Inferior parietal cortex (tissue), 1 donor: ENCODE measurements around the gene MAP3K5.

Experiments
- DNase-seq: peaks from one replicate; pipeline ENCODE4 v3.0.0-alpha.2; 2016; ENCODE audit errors: extremely low spot score

MAP3K5 gene

GRCh38 chr6:136544326-136544725 lies 248.0 kb downstream of the MAP3K5 start:
- no peak for DNase-seq

DNA sequence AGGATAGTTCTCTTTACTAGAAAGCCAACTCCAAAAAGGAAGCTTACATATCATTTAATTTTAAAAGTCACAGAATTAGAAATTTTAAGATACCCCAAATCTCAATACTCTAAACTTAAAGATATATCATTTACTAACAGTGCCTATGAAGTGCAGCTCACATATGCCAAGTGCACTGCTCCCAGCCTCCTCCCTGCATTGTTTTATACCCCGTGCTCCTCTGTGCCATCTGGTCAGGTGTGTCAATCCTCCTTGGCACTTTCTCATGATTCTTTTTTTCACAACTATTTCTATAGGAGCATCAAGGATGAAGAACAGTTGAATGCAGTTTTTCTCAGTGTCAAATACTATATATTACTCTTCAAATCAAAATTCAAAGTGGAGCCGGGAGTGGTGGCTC lies 250.9 kb downstream of the MAP3K5 start:
- no peak for DNase-seq

DNA sequence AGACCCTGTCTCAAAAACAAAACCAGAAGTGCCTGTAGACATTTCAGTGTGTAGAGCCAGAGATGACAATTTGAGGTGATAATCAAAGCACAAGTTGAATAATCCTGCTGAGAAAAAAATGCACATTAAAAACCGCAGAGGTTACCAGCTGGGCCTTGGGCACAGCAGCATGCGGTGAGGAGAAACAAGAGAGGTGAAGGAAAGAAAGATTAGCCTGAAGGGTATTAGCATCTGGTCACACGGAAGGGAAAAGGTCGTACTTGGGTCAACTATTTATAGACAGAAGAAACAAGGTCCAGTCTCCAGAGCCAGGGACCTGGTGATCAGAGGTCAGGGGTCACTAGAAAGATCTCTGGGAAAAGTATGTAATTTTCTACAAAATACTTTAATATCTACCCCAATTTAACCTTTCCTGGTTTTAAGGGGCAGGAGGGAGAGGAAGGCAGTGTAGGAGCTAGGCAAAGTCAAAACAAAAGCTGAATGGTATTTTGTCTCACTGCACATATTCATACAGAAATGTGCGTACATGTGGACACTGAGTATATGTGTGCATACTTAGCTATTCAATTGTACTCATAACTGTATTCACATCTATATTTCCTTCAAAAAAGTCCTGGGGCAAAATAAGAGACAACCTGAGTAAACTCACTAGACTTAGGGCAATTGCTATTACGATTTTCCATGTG lies 252.2 kb downstream of the MAP3K5 start:
- DNase-seq, result no peak

DNA sequence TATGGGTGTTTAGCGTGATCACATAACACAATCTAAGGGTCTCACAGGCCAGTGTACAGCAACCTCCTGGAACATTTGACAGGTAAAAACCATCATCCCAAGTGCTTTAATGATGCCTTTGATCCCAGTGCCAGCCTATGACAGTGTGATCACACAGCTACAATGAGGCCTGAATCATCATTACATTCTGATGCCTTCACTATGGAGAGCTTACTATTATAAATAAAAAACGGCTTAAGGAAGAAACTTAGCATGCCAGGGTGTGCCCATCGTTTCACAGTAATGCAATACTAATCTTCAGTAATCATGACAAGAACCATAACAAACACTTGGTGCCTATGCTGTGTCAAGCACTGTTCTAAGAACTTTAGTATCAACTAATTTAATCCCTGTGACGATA lies 253.4 kb downstream of the MAP3K5 start:
- DNase-seq, result no peak

- no peak for DNase-seq
These were observed 256.2 kb downstream of the MAP3K5 start for GRCh38 chr6:136535880-136536650.

GRCh38 chr6:136535017-136535765 lies 257.1 kb downstream of the MAP3K5 start:
- DNase-seq, result no peak

DNA sequence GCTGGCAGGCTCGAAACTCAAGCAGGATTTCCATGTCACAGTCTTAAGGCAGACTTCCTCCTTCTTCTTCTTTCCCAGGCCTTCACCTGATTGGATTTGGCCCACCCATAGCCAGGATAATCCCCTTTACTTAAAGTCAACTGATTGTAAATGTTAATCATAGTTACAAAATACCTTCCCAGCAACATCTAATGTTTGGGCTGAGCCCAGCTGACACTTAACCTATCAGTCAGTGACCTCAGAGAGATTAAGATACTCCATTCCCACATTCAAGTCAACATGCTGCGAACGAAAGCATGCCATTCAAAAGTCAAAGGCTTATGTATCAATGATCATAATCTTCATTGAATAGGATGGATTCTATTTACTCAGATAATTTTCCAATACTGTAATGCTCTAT lies 258.0 kb downstream of the MAP3K5 start:
- no peak for DNase-seq

DNA sequence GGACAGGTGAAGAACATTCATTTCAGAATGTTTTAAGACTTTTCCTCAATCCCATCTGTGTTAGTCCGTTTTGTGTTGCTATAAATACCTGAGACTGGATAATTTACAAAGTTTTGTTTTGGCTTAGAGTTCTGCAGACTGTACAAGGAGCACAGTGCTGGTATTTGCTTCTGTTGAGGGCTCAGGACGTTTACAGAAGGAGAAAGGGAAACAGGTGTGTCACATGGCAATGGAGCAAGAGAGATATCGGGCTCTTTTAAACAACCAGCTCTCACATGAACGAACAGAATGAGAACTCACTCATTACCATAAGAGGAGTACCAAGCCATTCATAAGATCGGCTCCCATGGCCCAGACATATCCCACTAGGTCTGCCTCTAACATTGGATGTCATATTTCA lies 258.8 kb downstream of the MAP3K5 start:
- no peak for DNase-seq

GRCh38 chr6:136532030-136532429 lies 260.2 kb downstream of the MAP3K5 start:
- DNase-seq, result peak; percentile 62

DNA sequence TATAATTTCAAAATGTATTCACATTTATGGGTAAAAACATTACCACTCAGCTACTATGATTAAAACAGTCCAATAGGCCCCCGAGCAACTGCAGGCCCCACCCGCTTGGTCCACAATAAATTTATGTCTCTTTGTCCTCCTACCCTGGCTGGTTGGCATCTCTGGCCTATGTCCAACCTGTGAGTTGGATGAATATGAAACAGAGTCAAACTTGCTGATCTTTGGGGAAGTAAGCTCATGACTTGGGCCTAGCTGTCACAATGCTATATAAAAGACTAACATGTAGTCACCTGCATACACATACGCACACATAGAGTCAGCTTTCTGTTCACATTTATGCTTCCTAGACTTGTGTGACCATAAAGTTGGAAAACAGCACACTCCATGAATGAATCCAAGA lies 262.6 kb downstream of the MAP3K5 start:
- no peak for DNase-seq

DNA sequence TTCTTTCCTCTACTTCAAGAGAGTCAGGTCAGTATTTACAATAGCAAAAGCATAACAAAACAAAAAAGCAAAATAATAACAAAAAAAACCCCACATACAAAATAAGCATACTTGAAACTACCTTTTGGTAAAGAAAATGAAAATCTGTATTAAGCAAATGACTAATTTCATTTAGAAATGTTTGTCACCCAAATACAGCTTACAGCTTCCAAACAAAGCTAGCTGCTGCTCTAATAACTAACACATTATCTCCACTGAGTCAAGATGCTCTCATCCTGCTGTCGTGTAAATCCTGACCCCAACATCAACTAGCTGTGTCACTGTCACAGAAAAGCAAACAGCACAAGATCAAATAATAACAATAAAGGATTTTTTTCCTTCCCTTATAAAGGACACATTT lies 263.8 kb downstream of the MAP3K5 start:
- no peak for DNase-seq

DNA sequence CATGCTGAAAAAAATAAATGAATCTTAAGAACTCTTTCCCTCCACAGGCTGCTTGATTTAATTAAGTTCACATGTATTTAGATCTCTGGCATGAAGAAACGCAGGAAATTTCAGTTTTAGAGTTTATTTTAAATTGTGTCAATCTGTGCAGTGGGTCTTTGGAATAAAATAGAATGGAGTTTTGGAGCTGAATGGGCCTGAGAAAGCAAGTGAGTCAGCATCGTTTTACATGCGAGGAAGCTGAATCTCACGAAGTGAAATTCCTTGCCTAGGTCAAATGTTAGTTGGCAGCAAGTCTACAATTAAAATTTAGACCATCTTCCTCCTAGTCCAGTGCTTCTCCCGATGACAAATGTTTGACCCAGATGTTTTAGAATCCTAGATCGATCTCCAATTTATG lies 264.4 kb downstream of the MAP3K5 start:
- DNase-seq, result no peak

- DNase-seq, result peak; percentile 66
These were observed 265.3 kb downstream of the MAP3K5 start for GRCh38 chr6:136526937-136527336.

- DNase-seq, result peak; percentile 84
These were observed 265.9 kb downstream of the MAP3K5 start for GRCh38 chr6:136526196-136526930.

DNA sequence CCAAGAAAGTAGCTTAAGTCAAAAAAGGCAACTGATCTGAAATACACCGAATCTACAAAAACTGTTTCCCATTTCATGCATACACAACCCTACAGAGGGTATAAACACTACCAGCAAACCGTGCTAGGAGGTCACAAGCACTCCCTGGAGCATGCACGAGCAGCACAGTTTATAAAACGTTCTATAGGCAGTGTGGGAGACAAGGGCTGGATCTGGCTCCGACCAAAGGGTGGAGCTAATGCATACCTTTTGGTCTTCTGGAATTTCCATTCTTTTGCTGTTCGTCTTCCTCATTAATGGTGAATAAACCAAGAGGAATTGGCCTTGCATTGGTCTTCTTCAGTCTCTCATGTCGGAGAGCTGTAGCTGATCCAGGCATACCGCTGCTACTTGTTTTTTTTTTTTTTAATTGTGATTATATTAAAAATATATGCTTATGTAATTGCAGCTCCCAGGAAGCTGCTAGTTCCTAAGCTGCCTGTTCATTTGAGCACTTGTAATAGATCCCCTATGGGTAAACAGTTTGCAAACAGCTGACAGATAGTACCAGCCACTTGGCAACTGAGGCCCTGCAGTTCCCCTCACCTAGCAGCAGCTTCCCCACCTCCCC lies 266.6 kb downstream of the MAP3K5 start:
- peak; percentile 70 for DNase-seq

- peak; percentile 77 for DNase-seq
These were observed 267.3 kb downstream of the MAP3K5 start for GRCh38 chr6:136524936-136525413.

DNA sequence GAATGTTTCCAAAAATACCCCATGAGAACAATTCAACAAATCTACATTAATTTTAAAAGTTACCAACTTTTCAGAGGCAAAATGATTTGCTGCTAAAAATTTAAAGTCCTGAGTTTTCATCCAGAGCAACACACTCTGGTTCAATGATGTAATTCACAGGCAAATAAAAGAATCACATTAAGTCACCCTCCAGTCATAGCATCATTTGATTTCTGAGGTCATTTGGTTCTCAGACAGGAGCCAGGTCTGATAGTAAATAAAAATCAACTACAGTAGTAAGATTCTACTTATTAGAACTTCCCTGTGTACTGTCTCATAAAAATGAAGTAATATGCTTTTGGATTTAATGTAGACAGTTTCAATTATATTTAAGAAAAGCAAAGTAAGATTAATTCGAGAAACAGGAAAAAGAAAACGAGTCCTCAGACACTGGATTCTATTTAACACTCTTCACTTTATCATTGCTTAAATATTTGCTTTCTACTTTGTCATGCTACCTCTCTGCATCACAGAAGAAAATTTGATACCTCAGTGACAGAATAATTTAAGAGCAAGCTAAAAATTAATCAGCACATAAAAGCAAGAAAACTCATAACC lies 267.8 kb downstream of the MAP3K5 start:
- DNase-seq, result peak; percentile 67

GRCh38 chr6:136523196-136523595 lies 269.1 kb downstream of the MAP3K5 start:
- peak; percentile 66 for DNase-seq

DNA sequence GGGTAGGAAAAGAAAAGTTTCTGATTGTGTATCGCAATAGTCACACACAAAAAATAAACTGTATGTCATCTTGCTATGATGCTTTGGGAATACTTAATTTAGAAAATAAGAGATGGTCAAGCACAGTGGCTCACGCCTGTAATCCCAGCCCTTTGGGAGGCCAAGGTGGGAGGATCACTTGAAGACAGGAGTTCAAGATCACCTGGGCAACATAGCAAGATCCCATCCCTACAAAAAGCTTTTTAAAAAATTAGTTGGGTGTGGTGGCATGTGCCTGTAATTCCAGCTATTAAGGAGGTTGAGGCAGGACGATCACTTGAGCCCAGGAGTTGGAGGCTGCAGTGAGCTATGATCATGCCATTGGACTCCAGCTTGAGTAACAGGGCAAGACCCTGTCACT lies 269.6 kb downstream of the MAP3K5 start:
- DNase-seq, result no peak

- DNase-seq, result no peak
These were observed 270.4 kb downstream of the MAP3K5 start for GRCh38 chr6:136521911-136522310.

- DNase-seq, result no peak
These were observed 270.9 kb downstream of the MAP3K5 start for GRCh38 chr6:136521427-136521826.
